Activated CD4-positive, alpha-beta memory T cell treated with anti-CD3 and anti-CD28 coated beads, Interleukin-2, amount 10 ng/mL, durations not matched to agents 7 days and 5 days (primary cell): ENCODE results near the gene OR7A5. TPM values are rescaled to one million over a fixed set of nuclear protein-coding genes. Genes with fewer than 3 reads are reported as not detected.

Source experiments
- CTCF ChIA-PET: fragments of 350-600 bp; sonication (Branson Sonifier 250); formaldehyde crosslinking; loops from one replicate; lab custom pipeline; 2021; ENCODE audit warnings: antibody characterized with exemption, inconsistent platforms; lab: Charles Lee
- POLR2A ChIA-PET: fragments of 350-600 bp; sonication (Branson Sonifier 250); formaldehyde crosslinking; loops from one replicate; lab custom pipeline; 2021; ENCODE audit warnings: antibody characterized with exemption; lab: Charles Lee
- DNase-seq: peaks from one replicate; pipeline ENCODE4 v3.0.0-alpha.2; 2020
- H3K27ac Mint-ChIP-seq: one replicate; pipeline ENCODE4 v1.8.0; 2021; ENCODE audit warnings: mild to moderate bottlenecking, mixed read lengths
- H3K27me3 Mint-ChIP-seq: one replicate; pipeline ENCODE4 v1.8.0; 2021; ENCODE audit warnings: mixed read lengths
- H3K36me3 Mint-ChIP-seq: one replicate; pipeline ENCODE4 v1.8.0; 2021; ENCODE audit warnings: low read depth, mixed read lengths
- H3K4me1 Mint-ChIP-seq: one replicate; pipeline ENCODE4 v1.8.0; 2021; ENCODE audit warnings: mixed read lengths
- H3K4me3 Mint-ChIP-seq: one replicate; pipeline ENCODE4 v1.8.0; 2021; ENCODE audit warnings: mild to moderate bottlenecking, mixed read lengths
- H3K9me3 Mint-ChIP-seq: one replicate; pipeline ENCODE4 v1.8.0; 2021; ENCODE audit warnings: mixed read lengths
- total RNA-seq, 2 experiments: library from RNA; stranded (reverse); gene quantifications; one replicate each; pipeline ENCODE4 v1.2.3, GENCODE V29; 2021

The OR7A5 gene
- not detected for total RNA-seq

DNA sequence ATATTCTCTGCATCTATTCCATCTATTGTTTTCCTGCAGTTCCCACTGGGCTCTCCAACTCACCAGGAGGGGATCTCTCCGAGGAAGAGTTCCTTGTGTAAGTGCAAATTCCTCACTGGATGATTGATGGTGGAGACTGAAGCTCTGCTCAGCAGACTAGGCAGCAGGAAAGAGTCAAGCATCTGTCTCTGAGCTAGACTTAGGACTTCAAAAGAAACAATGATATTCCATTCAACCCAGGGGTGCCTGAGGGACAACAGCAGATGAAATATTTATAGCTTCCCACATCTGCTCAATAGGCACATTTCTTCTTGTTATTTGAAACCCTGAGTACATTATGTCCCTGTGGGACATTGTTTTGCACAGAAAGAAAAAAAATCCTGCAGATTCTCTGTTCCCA lies at the start of gene OR7A5, which contains the start of gene OR7C1:
OR7A5 (minus strand) TSS at position 175 of the 400 bp plus-strand sequence. CDS start 6,944 bp downstream, outside the sequence.
OR7C1 (minus strand) TSS at position 175 of the 400 bp plus-strand sequence. CDS start 35,049 bp downstream, outside the sequence.
- CTCF ChIA-PET, result no interaction called here
- Mint-ChIP-seq H3K9me3 (no peaks in the 10 kb centered on the region), H3K4me1 (no peaks in the 10 kb centered on the region), H3K4me3 (no peak within 1 kb of the TSS), H3K27me3 (no peaks in the 10 kb centered on the region), H3K27ac (no peak within 1 kb of the TSS), H3K36me3 (no peaks in the 10 kb centered on the region)
- POLR2A ChIA-PET, result no interaction called here
- DNase-seq, result no peak

DNA sequence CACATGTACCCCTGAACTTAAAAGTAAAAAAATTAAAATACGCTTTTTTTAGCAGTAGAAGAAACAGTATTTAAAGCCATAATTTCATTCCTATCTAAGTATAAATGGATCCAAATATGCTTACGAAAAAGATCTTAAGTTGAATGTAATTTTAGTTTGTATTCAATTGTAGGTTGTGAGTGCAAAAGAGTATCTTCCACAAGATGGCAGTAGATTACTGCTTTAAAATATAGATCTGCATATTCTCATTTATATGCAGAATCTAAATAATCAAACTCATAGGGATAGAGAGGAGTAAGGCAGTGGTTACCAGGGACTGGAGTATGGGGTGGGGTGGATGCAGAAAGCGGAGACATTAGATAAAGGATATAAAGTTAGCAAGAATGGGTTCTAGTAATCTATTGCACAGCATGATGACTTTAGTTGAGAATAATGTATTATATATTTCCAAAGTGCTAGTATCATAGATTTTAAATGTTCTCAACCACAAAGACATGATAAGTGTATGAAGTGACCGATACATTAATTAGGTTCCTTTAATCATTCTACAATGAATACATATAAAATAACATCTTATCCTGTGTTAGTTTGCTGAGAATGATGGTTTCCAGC lies 36.7 kb upstream of the OR7A5 start:
- no peak overlapping the region for H3K27ac Mint-ChIP-seq
- H3K27me3 Mint-ChIP-seq, result peaks cover 12% of the 10 kb centered on the region
- H3K4me1 Mint-ChIP-seq, result no peaks in the 10 kb centered on the region
- H3K9me3 Mint-ChIP-seq, result no peaks in the 10 kb centered on the region
- ChIA-PET CTCF (no interaction called here), POLR2A (no interaction called here)
- no peak overlapping the region for H3K4me3 Mint-ChIP-seq
- H3K36me3 Mint-ChIP-seq, result no peaks in the 10 kb centered on the region
- DNase-seq, result no peak

- Mint-ChIP-seq H3K4me3 (no peak overlapping the region), H3K27me3 (peaks cover 18% of the 10 kb centered on the region), H3K27ac (no peak overlapping the region), H3K36me3 (no peaks in the 10 kb centered on the region), H3K9me3 (no peaks in the 10 kb centered on the region), H3K4me1 (no peaks in the 10 kb centered on the region)
- CTCF ChIA-PET, result no interaction called here
- no peak for DNase-seq
- POLR2A ChIA-PET, result no interaction called here
These were observed 33.5 kb upstream of the OR7A5 start for GRCh38 chr19:14868497-14868896.

DNA sequence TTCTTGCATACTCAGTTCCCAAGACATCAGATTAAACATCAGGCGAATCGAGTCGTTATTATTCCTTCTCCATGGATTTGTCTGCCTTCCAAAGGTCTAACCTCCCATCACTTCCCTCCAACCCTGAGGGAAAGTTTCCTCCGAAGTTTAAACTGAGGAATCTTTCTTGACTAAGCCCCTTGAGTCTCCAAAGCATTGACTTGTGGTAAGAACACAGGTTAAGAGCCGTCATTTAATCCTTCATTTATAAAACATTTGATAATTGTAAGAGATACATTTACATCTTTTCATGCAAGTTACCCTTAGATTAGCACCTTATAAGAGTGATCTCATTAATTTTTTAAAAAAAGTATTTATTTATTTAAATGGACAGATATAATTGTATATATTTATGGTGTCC lies 13.8 kb upstream of the OR7A5 start, which contains the start of gene OR7A10:
OR7A10 (minus strand) TSS at position 101 of the 400 bp plus-strand sequence. CDS start 7,045 bp downstream, outside the sequence.
- Mint-ChIP-seq H3K4me1 (no peaks in the 10 kb centered on the region), H3K27me3 (peaks cover 11% of the 10 kb centered on the region), H3K27ac (no peak within 1 kb of the TSS), H3K36me3 (no peaks in the 10 kb centered on the region), H3K4me3 (no peak within 1 kb of the TSS), H3K9me3 (no peaks in the 10 kb centered on the region)
- POLR2A ChIA-PET, result no interaction called here
- CTCF ChIA-PET, result no interaction called here
- DNase-seq, result no peak

DNA sequence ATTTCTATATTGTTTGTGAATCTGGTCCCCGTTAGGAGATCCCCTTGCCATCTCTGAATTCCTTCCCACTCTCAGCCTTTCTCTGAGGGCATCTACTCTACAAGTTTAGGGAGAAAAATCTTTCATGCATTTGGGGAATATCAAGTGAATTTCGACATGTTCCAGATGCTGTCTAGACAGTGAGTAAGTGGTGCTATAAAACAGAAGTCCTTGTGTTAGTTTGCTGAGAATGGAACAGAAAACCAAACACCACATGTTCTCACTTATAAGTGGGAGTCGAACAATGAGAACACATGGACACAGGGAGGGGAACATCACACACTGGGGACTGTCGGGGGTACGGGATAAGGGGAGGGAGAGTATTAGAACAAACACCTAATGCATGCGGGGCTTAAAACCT lies 8.6 kb upstream of the OR7A5 start:
- Mint-ChIP-seq H3K27ac (no peak overlapping the region), H3K36me3 (no peaks in the 10 kb centered on the region), H3K4me1 (no peaks in the 10 kb centered on the region), H3K27me3 (peaks cover 1% of the 10 kb centered on the region), H3K9me3 (no peaks in the 10 kb centered on the region), H3K4me3 (no peak overlapping the region)
- CTCF ChIA-PET, result no interaction called here
- DNase-seq, result no peak
- POLR2A ChIA-PET, result no interaction called here

DNA sequence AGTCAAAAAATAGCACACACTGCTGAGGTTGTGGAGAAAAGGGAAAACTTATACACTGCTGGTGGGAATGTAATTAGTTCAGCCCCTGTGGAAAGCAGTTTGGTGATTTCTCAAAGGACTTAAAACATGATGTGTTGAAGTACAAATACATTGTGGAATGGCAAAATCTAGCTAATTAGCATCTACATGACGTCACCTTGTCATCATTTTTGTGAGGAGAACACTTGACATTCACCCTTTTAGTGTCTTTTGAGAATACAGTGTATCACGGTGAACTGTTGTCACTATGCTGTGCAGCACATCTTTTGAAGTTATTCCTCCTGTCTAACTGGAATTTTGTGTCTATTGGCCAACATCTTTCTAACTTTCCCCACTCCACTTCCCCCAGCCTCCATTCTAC lies 8.2 kb upstream of the OR7A5 start:
- POLR2A ChIA-PET, result no interaction called here

DNA sequence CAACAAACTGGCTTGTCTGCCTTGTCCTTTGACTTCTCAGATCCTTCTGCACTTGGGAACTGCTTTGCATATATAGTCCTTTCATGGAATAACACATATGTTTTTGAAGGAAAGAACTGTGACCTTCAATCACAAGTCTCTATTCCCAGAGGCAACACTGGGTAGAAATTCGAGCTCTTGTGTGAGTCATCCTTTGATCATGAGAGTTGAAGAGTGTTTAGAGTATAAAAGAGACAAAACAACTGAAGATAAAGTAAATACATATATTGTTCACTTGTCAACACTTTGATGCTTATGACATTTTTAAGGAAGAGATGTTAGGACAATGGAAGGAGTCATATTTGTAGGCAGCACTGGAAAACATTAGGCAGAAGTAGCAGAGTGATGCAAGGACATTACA lies 5.2 kb upstream of the OR7A5 start:
- CTCF ChIA-PET, result no interaction called here
- no peaks in the 10 kb centered on the region for H3K9me3 Mint-ChIP-seq

More for the DNA sequence above, 8.2 kb upstream of the OR7A5 start:
- H3K4me1 Mint-ChIP-seq, result no peaks in the 10 kb centered on the region
- H3K27ac Mint-ChIP-seq, result no peak overlapping the region
- H3K27me3 Mint-ChIP-seq, result peaks cover 1% of the 10 kb centered on the region
- H3K36me3 Mint-ChIP-seq, result no peaks in the 10 kb centered on the region
- H3K9me3 Mint-ChIP-seq, result no peaks in the 10 kb centered on the region
- no peak overlapping the region for H3K4me3 Mint-ChIP-seq
- CTCF ChIA-PET, result no interaction called here
- DNase-seq, result no peak

GRCh38 chr19:14837391-14837790 lies 2.4 kb upstream of the OR7A5 start:
- Mint-ChIP-seq H3K27me3 (no peaks in the 10 kb centered on the region), H3K9me3 (no peaks in the 10 kb centered on the region), H3K36me3 (no peaks in the 10 kb centered on the region), H3K27ac (no peak overlapping the region), H3K4me3 (no peak overlapping the region), H3K4me1 (no peaks in the 10 kb centered on the region)
- ChIA-PET POLR2A (no interaction called here), CTCF (interaction anchor here (0.6 kb wide), 1 partner anchor 371 kb away, joined by 3 read pairs; no protein-coding TSS in a partner anchor)
- no peak for DNase-seq

More for the DNA sequence above, 5.2 kb upstream of the OR7A5 start:
- POLR2A ChIA-PET, result no interaction called here
- no peaks in the 10 kb centered on the region for H3K27me3 Mint-ChIP-seq
- H3K4me3 Mint-ChIP-seq, result no peak overlapping the region
- no peak for DNase-seq
- H3K4me1 Mint-ChIP-seq, result no peaks in the 10 kb centered on the region
- H3K27ac Mint-ChIP-seq, result no peak overlapping the region
- no peaks in the 10 kb centered on the region for H3K36me3 Mint-ChIP-seq

DNA sequence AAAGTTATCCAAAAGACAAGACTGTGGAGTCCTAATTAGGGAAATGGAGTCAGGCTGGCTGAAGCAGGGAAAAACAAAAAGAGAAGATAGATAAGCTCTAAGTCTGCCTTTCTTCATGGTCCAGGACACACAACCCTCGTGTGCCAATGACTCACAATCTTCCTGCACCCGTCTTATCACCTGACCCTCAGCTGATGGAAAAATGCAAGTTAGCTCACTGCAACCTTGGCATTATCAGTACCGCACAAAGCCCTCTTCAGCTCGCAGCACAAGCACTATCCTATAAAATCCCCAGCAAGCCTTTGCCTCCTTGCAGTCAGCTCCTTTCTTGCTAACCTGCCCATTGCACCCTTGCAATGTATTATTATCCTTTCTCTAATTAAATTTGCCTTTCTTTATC lies 4.3 kb downstream of the OR7A5 start:
- Mint-ChIP-seq H3K9me3 (no peaks in the 10 kb centered on the region), H3K4me3 (no peak overlapping the region), H3K4me1 (no peaks in the 10 kb centered on the region), H3K27ac (no peak overlapping the region), H3K36me3 (no peaks in the 10 kb centered on the region), H3K27me3 (peaks cover 3% of the 10 kb centered on the region)
- CTCF ChIA-PET, result no interaction called here
- DNase-seq, result no peak
- POLR2A ChIA-PET, result no interaction called here

DNA sequence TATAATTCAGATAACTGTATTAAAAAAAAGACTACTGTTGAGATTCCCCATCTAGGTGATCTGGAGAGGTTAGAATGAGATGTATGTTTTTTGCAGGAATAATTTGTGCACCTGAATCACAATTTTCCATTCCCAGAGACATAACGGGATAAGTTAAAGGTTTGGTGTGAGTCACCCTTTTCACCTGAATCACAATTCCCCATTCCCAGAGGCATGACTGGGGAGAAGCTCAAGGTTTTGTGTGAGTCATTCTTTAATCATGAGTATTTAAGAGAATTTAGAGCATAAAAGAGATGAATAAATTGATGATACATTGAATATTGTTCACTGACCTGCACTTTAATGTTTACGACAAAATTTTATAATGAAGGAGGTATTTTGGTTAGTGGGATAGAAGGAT lies 9.0 kb downstream of the OR7A5 start:
- no peak overlapping the region for H3K27ac Mint-ChIP-seq
- no peak for DNase-seq
- H3K4me1 Mint-ChIP-seq, result no peaks in the 10 kb centered on the region
- no peak overlapping the region for H3K4me3 Mint-ChIP-seq
- no peaks in the 10 kb centered on the region for H3K36me3 Mint-ChIP-seq
- ChIA-PET CTCF (no interaction called here), POLR2A (no interaction called here)
- no peaks in the 10 kb centered on the region for H3K9me3 Mint-ChIP-seq
- peaks cover 6% of the 10 kb centered on the region for H3K27me3 Mint-ChIP-seq

DNA sequence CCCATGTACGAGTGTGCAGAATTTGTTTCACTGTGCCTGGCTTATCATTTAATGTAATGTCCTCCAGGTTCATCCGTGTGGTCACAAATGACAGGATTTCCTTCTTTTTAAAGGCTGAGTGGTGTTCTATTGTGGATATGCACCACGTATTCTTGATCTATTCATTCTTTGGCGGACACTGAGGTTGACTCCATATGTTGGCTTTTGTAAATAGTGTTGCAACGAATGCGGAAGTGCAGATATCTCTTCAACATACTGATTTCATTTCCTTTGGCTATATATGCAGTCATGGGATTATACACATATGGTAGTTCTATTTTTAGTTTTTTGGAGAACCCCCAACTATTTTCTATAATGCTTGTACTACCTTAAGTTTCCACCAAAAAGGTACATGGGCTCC lies 13.0 kb downstream of the OR7A5 start:
- POLR2A ChIA-PET, result no interaction called here
- H3K27me3 Mint-ChIP-seq, result peaks cover 6% of the 10 kb centered on the region
- no peaks in the 10 kb centered on the region for H3K4me1 Mint-ChIP-seq
- no peak overlapping the region for H3K27ac Mint-ChIP-seq
- no peak overlapping the region for H3K4me3 Mint-ChIP-seq
- no peaks in the 10 kb centered on the region for H3K36me3 Mint-ChIP-seq
- CTCF ChIA-PET, result no interaction called here
- no peak for DNase-seq
- no peaks in the 10 kb centered on the region for H3K9me3 Mint-ChIP-seq

DNA sequence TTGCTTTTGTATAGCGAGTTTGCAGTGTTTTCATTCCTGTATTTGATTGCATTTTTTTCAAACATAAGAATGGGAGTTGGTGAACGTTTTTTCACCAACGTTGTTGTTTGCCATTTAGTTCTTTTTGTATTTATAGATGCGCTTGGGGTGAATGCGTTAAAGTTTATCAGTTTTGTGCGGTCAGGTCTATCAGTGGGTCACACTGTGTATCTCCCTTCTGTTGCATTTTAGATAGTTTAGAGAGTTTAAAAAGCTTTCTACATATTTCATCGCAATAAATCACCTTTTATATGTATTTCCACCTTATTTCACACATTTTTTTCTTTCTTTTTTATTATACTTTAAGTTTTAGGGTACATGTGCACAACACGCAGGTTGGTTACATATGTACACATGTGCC lies 16.4 kb downstream of the OR7A5 start:
- ChIA-PET CTCF (no interaction called here), POLR2A (no interaction called here)
- no peak overlapping the region for H3K4me3 Mint-ChIP-seq
- H3K4me1 Mint-ChIP-seq, result no peaks in the 10 kb centered on the region
- no peak for DNase-seq
- no peaks in the 10 kb centered on the region for H3K27me3 Mint-ChIP-seq
- no peaks in the 10 kb centered on the region for H3K36me3 Mint-ChIP-seq
- H3K27ac Mint-ChIP-seq, result no peak overlapping the region
- no peaks in the 10 kb centered on the region for H3K9me3 Mint-ChIP-seq

DNA sequence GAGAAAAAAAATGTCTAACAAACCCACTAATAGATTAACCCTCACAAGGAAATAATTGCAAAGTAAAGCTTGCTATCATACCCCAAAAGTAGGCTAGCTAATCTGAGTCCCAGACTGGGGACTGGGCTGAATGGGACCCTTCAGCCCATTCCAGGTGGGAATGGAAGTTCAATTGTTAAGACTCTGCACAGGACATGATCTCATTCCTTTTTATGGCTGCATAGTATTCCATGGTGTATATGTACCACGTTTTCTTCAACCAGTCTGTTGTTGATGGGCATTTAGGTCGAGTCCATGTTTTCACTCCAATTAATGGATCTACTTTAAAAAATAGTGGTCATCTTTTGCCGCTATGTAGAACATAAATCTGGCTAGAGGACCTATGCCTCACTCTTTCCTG lies 17.9 kb downstream of the OR7A5 start:
- H3K27ac Mint-ChIP-seq, result no peak overlapping the region
- no peaks in the 10 kb centered on the region for H3K4me1 Mint-ChIP-seq
- no peaks in the 10 kb centered on the region for H3K27me3 Mint-ChIP-seq
- no peaks in the 10 kb centered on the region for H3K36me3 Mint-ChIP-seq
- no peaks in the 10 kb centered on the region for H3K9me3 Mint-ChIP-seq
- H3K4me3 Mint-ChIP-seq, result no peak overlapping the region
- no peak for DNase-seq
- ChIA-PET POLR2A (no interaction called here), CTCF (no interaction called here)

- H3K4me1 Mint-ChIP-seq, result no peaks in the 10 kb centered on the region
- no peak overlapping the region for H3K27ac Mint-ChIP-seq
- no peaks in the 10 kb centered on the region for H3K36me3 Mint-ChIP-seq
- no peaks in the 10 kb centered on the region for H3K27me3 Mint-ChIP-seq
- ChIA-PET CTCF (no interaction called here), POLR2A (no interaction called here)
- DNase-seq, result no peak
- H3K9me3 Mint-ChIP-seq, result no peaks in the 10 kb centered on the region
- H3K4me3 Mint-ChIP-seq, result no peak overlapping the region
These were observed 19.9 kb downstream of the OR7A5 start for GRCh38 chr19:14814982-14815652.
